HepG2 (cell line): ENCODE data around the gene PATL2. TPM values are rescaled to one million over a fixed set of nuclear protein-coding genes. Genes with fewer than 3 reads are reported as not detected.

Experiments used
- BATF2 ChIP-seq: sonication (generic); formaldehyde crosslinking; IDR thresholded peaks from 2 replicates; pipeline ENCODE4 v1.8.0; 2022; ENCODE audit warnings: mild to moderate bottlenecking, missing genetic modification reagents, moderate library complexity
- CREM ChIP-seq, 2 experiments: sonication (generic) in 1 of 2; formaldehyde crosslinking in 1 of 2; IDR thresholded peaks; 2 replicates each; pipeline versions ENCODE4 v1.4.0 to v1.6.1; 2016 to 2020; ENCODE audit warnings: antibody characterized with exemption in 1 of 2, mild to moderate bottlenecking in 1 of 2, missing genetic modification reagents in 1 of 2
- GRHL1 ChIP-seq: sonication (generic); formaldehyde crosslinking; conservative IDR thresholded peaks from 2 replicates; pipeline ENCODE4 v1.8.0; 2022; ENCODE audit warnings: missing genetic modification reagents
- NAIF1 ChIP-seq: sonication (generic); formaldehyde crosslinking; IDR thresholded peaks from 2 replicates; pipeline ENCODE4 v1.5.0; 2020; ENCODE audit warnings: mild to moderate bottlenecking, missing genetic modification reagents, borderline replicate concordance
- PATZ1 ChIP-seq: sonication (generic); formaldehyde crosslinking; IDR thresholded peaks from 2 replicates; pipeline ENCODE4 v1.4.0; 2020; ENCODE audit warnings: missing genetic modification reagents
- SIX4 ChIP-seq: sonication (generic); formaldehyde crosslinking; IDR thresholded peaks from 2 replicates; pipeline ENCODE4 v1.4.0; 2020; ENCODE audit warnings: missing genetic modification reagents
- TEAD2 ChIP-seq: sonication (generic); formaldehyde crosslinking; IDR thresholded peaks from 2 replicates; pipeline ENCODE4 v1.9.0; 2021; ENCODE audit warnings: missing genetic modification reagents
- ZNF317 ChIP-seq: sonication (generic); formaldehyde crosslinking; IDR thresholded peaks from 2 replicates; pipeline ENCODE4 v1.5.0; 2020; ENCODE audit warnings: mild to moderate bottlenecking, missing genetic modification reagents
- ZNF598 ChIP-seq: sonication (generic); formaldehyde crosslinking; IDR thresholded peaks from 2 replicates; pipeline ENCODE4 v1.5.1; 2020; ENCODE audit warnings: mild to moderate bottlenecking, missing genetic modification reagents, borderline replicate concordance
- ZNF749 ChIP-seq: sonication (generic); formaldehyde crosslinking; IDR thresholded peaks from 2 replicates; pipeline ENCODE4 v1.8.0; 2022; ENCODE audit warnings: mild to moderate bottlenecking, missing genetic modification reagents, moderate library complexity, borderline replicate concordance
- polyA plus RNA-seq, 8 experiments: library from polyadenylated mRNA; depleted of rRNA in 3 of 8; stranded (reverse) in 7 of 8; unstranded in 1 of 8; fragments of >200 nt; fragmentation: Illumina TruSeq in 4 of 8; extraction: Trizol in 4 of 8; gene quantifications; 2 replicates each; pipeline versions ENCODE4 v1.2.1 to v1.2.3, GENCODE V29; 2011 to 2016; ENCODE audit warnings: low read depth in 4 of 8, missing spikeins in 1 of 8, mixed read lengths in 1 of 8; ENCODE audit not compliant: insufficient read depth in 1 of 8
- total RNA-seq, 5 experiments: library from RNA; depleted of rRNA; stranded (reverse); fragments of >200 nt; fragmentation: Illumina TruSeq; extraction: Trizol; gene quantifications; 2 replicates each; pipeline ENCODE4 v1.2.3, GENCODE V29; 2016; ENCODE audit warnings: low read depth in 1 of 5
- TF ChIP-seq, protein P1 (sequence below): sonication (generic); formaldehyde crosslinking; IDR thresholded peaks from 2 replicates; pipeline ENCODE4 v1.4.0; 2020; ENCODE audit warnings: missing genetic modification reagents, borderline replicate concordance
- TF ChIP-seq, protein P2 (sequence below): sonication (generic); formaldehyde crosslinking; IDR thresholded peaks from 2 replicates; pipeline ENCODE4 v1.4.0; 2020; ENCODE audit warnings: mild to moderate bottlenecking, missing genetic modification reagents
- TF ChIP-seq, protein P3 (sequence below): sonication (generic); formaldehyde crosslinking; IDR thresholded peaks from 2 replicates; pipeline ENCODE4 v1.4.0; 2020; ENCODE audit warnings: missing genetic modification reagents, borderline replicate concordance

Gene PATL2
- total and polyA plus RNA-seq, 2 of the 13 experiments (the other 11 are each of a cell fraction or from before 2014, with no cell fraction given) = 0.15 to 0.53 TPM

DNA sequence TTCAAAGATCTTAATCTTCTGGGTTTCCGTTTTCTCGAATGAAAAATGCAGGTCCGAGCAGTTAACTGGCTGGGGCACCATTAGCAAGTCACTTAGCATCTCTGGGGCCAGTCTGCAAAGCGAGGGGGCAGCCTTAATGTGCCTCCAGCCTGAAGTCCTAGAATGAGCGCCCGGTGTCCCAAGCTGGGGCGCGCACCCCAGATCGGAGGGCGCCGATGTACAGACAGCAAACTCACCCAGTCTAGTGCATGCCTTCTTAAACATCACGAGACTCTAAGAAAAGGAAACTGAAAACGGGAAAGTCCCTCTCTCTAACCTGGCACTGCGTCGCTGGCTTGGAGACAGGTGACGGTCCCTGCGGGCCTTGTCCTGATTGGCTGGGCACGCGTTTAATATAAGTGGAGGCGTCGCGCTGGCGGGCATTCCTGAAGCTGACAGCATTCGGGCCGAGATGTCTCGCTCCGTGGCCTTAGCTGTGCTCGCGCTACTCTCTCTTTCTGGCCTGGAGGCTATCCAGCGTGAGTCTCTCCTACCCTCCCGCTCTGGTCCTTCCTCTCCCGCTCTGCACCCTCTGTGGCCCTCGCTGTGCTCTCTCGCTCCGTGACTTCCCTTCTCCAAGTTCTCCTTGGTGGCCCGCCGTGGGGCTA lies at the start of gene PATL2, which contains the start of gene B2M (continued):
- TF ChIP-seq PATZ1 (no peak), BATF2 (CRISPR knock-in tag) (no peak), TEAD2 (CRISPR knock-in tag) (no peak), ZNF598 (CRISPR knock-in tag) (peak; percentile 68; the same call in 1 of the 2 replicates), NAIF1 (CRISPR knock-in tag) (peak; percentile 60; the same call in 1 of the 2 replicates), ZNF317 (0 out of 2 replicates have a peak, but pooled peaks have one; percentile 21), SIX4 (CRISPR knock-in tag) (no peak), ZNF749 (CRISPR knock-in tag) (no peak; the same call in 1 of the 2 replicates), CREM (IDR thresholded peaks at IDR 0.05) (peak; percentile 98), CREM (CRISPR knock-in tag; IDR thresholded peaks at IDR 0.05) (no peak), GRHL1 (no peak)
- TF ChIP-seq, protein P1, sequence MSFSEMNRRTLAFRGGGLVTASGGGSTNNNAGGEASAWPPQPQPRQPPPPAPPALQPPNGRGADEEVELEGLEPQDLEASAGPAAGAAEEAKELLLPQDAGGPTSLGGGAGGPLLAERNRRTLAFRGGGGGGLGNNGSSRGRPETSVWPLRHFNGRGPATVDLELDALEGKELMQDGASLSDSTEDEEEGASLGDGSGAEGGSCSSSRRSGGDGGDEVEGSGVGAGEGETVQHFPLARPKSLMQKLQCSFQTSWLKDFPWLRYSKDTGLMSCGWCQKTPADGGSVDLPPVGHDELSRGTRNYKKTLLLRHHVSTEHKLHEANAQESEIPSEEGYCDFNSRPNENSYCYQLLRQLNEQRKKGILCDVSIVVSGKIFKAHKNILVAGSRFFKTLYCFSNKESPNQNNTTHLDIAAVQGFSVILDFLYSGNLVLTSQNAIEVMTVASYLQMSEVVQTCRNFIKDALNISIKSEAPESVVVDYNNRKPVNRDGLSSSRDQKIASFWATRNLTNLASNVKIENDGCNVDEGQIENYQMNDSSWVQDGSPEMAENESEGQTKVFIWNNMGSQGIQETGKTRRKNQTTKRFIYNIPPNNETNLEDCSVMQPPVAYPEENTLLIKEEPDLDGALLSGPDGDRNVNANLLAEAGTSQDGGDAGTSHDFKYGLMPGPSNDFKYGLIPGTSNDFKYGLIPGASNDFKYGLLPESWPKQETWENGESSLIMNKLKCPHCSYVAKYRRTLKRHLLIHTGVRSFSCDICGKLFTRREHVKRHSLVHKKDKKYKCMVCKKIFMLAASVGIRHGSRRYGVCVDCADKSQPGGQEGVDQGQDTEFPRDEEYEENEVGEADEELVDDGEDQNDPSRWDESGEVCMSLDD (CRISPR knock-in tag) = 0 out of 2 replicates have a peak, but pooled peaks have one; percentile 14
- TF ChIP-seq, protein P2, sequence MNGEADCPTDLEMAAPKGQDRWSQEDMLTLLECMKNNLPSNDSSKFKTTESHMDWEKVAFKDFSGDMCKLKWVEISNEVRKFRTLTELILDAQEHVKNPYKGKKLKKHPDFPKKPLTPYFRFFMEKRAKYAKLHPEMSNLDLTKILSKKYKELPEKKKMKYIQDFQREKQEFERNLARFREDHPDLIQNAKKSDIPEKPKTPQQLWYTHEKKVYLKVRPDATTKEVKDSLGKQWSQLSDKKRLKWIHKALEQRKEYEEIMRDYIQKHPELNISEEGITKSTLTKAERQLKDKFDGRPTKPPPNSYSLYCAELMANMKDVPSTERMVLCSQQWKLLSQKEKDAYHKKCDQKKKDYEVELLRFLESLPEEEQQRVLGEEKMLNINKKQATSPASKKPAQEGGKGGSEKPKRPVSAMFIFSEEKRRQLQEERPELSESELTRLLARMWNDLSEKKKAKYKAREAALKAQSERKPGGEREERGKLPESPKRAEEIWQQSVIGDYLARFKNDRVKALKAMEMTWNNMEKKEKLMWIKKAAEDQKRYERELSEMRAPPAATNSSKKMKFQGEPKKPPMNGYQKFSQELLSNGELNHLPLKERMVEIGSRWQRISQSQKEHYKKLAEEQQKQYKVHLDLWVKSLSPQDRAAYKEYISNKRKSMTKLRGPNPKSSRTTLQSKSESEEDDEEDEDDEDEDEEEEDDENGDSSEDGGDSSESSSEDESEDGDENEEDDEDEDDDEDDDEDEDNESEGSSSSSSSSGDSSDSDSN (CRISPR knock-in tag) = peak; percentile 73
- TF ChIP-seq, protein P3, sequence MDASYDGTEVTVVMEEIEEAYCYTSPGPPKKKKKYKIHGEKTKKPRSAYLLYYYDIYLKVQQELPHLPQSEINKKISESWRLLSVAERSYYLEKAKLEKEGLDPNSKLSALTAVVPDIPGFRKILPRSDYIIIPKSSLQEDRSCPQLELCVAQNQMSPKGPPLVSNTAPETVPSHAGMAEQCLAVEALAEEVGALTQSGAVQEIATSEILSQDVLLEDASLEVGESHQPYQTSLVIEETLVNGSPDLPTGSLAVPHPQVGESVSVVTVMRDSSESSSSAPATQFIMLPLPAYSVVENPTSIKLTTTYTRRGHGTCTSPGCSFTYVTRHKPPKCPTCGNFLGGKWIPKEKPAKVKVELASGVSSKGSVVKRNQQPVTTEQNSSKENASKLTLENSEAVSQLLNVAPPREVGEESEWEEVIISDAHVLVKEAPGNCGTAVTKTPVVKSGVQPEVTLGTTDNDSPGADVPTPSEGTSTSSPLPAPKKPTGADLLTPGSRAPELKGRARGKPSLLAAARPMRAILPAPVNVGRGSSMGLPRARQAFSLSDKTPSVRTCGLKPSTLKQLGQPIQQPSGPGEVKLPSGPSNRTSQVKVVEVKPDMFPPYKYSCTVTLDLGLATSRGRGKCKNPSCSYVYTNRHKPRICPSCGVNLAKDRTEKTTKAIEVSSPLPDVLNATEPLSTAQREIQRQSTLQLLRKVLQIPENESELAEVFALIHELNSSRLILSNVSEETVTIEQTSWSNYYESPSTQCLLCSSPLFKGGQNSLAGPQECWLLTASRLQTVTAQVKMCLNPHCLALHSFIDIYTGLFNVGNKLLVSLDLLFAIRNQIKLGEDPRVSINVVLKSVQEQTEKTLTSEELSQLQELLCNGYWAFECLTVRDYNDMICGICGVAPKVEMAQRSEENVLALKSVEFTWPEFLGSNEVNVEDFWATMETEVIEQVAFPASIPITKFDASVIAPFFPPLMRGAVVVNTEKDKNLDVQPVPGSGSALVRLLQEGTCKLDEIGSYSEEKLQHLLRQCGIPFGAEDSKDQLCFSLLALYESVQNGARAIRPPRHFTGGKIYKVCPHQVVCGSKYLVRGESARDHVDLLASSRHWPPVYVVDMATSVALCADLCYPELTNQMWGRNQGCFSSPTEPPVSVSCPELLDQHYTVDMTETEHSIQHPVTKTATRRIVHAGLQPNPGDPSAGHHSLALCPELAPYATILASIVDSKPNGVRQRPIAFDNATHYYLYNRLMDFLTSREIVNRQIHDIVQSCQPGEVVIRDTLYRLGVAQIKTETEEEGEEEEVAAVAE = no peak
